T1000 (cell line): Measurements from ENCODE around the gene STUB1.
A peak's percentile ranks its signal among the peaks of the same experiment; 100 is the strongest.
"Not testable (repeated sequence)": the region's sequence is repeated elsewhere in the genome, so short reads cannot be mapped to it uniquely, and the experiment has no call there.

ENCODE experiments used
- DNase-seq: peaks from one replicate; lab custom pipeline; 2025; ENCODE audit warnings: mixed read lengths; lab: John Stamatoyannopoulos, UW

STUB1 gene

DNA sequence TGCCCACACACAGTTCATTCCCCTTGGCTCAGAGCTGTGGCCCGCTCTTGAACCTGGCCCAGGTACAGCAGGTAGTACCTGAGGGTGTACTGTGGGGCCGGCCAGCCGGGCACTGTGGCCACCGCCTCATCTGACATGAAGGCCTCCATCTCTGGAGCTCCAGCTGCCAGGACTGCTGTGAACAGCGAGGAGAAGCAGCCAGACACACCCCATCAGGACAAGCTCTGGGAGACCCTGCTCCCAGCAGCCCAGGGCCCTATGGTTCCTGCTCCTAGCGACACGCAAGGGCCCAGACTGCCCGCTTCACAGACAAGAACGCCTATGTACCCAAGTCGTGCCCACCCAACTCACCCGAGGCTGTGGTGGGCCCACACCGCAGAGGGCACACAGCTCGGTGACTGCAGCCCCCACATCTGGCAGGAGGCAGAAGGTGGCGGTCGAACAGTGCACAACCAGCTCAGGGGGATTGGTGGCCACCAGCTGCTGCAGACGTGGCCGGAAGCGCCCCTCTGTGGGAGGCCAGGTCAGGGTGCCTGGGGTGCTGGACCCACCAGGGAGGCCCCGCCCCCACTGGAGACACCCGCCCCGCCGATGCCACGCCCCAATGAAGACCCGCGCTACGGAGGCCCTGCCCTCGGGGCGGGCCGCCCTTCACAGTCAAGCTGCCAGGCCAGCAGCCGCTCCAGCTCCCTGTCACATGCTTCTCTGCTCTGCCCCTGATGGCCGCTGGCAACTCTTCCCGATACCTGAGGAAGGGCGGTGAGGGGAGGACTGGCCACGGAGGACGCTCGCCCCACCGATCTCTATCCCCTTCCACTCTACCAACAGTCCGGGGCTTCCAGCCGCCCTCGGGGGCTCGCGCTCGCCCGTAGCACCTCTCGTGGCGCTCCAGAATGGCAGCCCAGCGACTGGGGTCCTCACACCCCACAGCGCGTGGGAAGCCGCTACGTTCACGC lies 1.1 kb upstream of the STUB1 start:
- peak; percentile 61 for DNase-seq

DNA sequence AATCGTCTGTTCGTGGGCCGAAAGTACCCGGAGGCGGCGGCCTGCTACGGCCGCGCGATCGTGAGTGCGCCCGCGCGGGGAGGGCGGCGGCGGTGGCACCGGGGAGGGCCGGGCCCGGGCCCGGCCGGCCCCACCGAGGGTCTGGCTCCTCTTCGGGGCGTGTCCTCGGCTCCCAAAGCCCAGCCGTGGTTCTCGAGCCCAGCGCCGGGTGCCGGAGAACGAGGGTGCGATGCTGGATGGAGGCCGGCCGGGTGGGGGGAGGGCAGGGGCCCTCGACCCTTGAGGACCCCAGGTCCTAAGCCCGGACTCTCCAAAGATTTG lies 375 bp downstream of the STUB1 start:
- DNase-seq, result no peak

- DNase-seq, result peak; percentile 28
Measured at GRCh38 chr16:680967-681745, 946 bp downstream of the STUB1 start.

DNA sequence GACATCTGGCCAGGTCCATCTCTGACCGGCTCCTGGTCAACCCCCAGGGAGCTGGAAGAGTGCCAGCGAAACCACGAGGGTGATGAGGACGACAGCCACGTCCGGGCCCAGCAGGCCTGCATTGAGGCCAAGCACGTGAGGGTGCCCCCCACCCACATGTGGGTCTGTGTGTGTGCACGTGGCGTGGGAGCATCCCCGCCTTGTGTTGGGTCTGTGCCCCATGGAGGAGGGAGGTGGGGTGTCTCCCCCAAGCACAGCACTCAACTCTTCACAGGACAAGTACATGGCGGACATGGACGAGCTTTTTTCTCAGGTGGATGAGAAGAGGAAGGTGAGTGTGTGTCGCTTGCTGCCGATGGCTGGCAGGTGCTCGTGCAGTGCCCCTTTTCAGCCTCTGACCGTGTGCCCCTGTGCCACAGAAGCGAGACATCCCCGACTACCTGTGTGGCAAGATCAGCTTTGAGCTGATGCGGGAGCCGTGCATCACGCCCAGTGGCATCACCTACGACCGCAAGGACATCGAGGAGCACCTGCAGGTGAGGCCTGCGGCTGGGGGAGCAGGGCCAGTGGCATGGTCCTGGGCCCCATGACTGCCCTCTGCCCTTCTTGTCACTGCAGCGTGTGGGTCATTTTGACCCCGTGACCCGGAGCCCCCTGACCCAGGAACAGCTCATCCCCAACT lies 1.7 kb downstream of the STUB1 start:
- DNase-seq, result peak; percentile 26

GRCh38 chr16:682493-683395 lies 2.5 kb downstream of the STUB1 start:
- DNase-seq, result no peak

- DNase-seq, result no peak
Measured at GRCh38 chr16:683396-684070, 3.3 kb downstream of the STUB1 start.

GRCh38 chr16:684071-684794 lies 4.0 kb downstream of the STUB1 start, which contains the start of gene JMJD8:
TSS of gene JMJD8 (minus strand) at chr16:684334. CDS start at chr16:684319, 15 bp downstream.
- peak; percentile 96 for DNase-seq

- no peak for DNase-seq
Measured at GRCh38 chr16:684961-685696, 4.9 kb downstream of the STUB1 start.

GRCh38 chr16:685967-686366 lies 5.8 kb downstream of the STUB1 start:
- DNase-seq, result peak; percentile 40

DNA sequence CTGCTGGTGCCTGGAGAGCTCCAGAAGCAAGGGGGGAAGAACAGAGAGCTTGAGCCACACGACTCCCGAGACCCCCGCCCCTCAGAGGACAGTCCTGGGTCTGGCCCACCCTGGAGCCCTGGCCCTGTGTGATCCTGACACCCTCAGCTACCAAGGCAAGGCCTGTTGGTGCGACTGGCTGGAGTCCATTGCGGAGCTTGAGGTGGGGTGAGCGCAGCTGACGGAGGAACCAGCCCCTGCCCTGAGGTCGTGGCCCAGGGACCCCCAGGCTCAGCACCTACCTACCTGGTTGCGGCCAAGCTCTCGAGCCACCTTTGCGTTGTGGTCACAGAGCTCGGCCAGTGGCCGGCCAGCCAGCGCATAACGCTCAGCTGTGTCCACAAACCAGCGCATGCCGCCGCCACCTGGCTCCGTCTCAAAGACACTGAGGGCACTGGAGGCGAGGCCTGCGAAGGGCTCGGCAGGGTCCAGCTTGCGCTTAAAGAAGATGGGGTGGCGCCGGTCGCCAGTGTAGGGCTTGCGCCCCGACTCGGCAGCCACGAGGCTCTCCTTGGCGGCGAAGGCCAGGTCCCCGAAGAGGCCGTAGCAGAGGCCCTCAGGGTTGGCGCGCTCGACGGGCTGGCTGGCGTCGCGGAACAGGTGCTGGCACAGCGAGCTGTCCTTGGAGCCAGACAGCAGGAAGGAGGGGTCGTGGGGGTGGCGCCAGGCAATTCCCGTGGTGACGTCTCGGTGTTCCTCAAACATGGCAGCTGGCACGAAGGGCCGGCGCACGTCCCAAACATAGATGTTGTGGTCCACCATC lies 6.5 kb downstream of the STUB1 start:
- DNase-seq, result no peak

DNA sequence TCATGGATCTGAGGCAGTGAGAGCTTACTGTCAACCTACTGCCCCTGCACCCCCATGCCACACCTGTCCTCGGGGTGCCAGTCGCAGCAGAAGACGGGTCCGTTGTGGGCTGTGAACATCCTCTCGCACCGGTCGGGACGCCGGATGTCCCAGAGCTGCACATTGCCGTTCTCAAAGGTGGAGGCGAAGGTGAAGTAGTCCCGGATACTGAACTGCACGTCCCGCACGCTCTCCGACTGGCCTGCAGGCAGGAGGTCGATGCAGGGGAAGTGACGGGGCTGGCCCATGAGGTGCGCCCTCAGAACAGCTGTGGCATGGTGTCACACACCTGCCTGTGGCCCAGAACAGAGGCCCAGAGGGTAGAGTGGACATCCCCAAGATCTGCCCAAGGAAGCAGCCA lies 7.3 kb downstream of the STUB1 start:
- no peak for DNase-seq

DNA sequence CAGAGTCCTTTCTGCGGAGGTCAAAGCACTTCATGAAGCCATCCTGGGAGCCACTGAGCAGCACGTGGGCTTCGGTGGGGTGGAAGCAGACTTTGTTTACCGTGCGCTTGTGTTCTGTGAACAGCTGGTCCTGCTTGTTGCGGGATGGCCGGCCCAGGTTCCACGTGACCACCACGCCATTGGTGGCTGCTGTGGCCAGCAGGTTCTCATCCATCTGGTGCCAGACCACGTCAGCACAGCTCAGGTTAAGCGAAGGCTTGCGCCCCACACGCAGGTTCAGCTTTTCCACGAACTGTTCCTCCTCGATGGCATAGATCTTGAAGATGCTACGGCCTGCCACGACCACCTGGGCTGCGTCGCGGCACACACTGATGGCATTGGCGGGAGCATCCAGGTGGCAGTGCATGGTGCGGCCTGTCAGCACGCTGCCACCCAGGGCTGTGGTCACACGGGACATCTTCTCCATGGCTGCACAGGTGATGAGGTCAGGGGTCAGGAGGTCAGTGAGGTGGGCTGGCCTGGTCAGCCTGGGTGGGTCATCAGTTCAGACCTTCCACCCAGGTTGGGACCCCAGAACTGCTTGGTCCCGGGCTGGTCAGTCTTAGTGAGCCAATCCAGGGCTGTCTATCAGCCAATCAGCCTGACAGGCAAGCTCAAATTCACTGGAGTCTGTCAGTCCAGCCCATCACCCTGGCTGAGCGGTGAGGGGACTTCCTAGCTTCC lies 9.1 kb downstream of the STUB1 start:
- DNase-seq, result no peak

- DNase-seq, result not testable (repeated sequence)
Measured at GRCh38 chr16:691242-691641, 11.0 kb downstream of the STUB1 start.

- no peak for DNase-seq
Measured at GRCh38 chr16:692356-693108, 12.3 kb downstream of the STUB1 start.

GRCh38 chr16:693364-693763 lies 13.2 kb downstream of the STUB1 start:
- no peak for DNase-seq

DNA sequence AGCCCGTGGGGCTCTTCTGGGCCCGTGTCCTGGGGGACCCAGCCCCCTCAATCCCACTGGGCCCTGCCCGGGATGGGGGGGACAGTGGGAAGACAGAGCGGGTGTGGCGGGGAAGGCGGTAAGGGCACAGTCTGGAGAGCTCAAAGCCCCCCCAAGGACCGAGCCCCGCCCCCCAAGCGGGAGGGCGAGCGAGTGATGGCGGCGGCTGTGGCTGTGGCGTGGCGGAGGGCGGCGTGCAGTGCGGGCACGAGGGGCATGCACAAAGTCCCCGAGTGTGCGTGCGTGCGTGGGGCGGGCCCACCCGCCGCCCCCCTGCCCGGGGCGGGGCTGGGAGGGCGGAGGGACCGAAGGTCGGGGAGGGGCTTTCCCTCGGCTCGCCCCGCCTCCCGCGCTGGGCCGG lies 13.6 kb downstream of the STUB1 start:
- no peak for DNase-seq

DNA sequence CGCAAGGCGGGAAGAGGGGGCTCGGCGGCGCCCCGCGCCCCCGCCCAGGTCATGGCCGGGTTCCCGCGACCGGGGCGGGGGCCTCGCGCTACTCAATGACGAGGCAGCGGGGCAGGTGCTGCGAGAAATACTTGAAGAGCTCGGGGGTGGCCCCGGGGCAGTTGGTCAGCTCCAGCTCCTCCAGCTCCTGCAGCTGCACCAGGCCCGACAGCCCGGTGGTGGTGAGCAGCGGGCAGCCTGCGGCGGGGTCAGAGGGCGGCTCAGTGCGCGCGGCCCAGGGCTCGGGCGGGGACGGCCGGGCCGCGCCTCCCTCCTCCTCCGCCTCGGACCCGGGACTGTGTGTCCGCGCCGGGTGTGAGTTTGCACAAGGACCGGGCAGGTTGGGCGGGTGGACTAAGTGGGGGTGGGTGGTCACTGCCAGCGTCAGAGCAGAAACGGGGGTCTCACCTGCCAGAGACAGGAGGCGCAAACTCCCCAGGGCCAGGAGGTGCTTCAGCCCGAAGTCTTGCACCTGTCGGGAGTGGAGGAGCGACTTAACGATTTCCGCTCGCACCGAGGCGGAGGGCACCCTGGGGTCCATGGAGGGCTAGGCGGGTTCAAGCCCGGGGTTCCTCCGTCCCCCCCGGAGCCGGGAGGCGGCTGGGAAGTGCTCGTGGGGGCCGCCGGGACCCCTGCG lies 14.1 kb downstream of the STUB1 start:
- DNase-seq, result no peak
